ENCODE measurements around the gene RAB3GAP1.

Gene RAB3GAP1

GRCh38 chr2:135162377-135162776 is 110.3 kb downstream of the RAB3GAP1 start:
- no peak for DNase-seq (ENCODE audit: low read depth in 1 of 2, low spot score in 1 of 2)

- DNase-seq (ENCODE audit: low read depth in 1 of 2, low spot score in 1 of 2), result no peak
These were observed 110.7 kb downstream of the RAB3GAP1 start for GRCh38 chr2:135162786-135163185.

DNA sequence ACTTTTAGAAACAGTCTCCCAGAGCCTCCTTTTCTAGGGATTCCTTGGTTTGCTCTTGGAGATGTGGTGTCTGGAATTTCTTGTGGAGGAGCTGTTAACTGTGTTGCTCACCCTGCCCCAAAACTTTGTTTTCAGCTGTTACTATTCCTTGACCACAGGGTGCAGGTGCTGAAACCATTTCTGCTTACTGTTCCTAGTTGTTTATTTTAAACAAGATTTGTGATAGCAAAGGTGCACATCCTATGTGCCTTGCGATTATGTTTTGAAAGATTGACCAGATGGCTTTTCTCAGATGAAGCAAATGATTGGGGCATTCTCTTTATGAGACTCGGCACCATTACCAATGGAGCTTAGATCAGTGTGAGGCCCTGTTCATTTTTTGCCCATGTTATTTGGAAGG is 111.2 kb downstream of the RAB3GAP1 start:
- DNase-seq (ENCODE audit: low read depth in 1 of 2, low spot score in 1 of 2), result no peak

DNA sequence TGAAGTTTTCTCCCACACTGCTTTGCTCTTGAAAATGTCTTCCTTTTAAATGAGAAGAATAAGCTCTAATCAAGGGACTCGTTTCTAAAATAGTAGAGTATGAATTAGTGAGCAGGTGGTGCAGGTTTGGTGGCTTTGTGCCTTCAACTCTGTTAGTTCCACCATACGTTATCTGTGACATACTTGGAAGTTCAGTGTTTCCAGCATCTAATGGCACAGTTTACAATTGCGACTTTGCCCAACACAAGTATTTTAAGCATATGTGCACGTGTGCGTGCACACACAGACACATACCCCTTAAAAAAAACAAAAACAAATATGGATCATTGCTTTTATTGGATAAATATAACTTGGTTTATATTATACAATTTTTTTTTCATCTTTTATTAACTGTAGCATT is 111.8 kb downstream of the RAB3GAP1 start:
- no peak for DNase-seq (ENCODE audit: low read depth in 1 of 2, low spot score in 1 of 2)

DNA sequence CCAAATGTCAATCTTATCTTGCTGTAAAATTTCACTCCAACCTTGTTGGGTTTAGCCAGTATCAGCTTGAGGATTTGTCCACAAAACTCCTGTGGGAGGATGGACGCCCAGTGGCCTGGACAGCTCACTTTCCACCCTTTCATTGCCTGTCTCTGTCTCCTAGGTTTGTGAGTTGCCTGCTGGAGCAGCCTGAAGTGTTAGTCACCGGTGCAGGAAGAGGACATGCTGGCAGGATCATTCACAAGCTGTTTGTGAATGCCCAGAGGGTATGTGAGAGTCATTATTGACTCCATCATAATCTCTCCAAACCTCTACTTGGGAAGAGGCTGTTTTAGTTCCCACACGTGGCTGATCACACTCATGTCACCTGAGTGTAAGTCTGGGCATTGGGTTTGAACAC is 112.3 kb downstream of the RAB3GAP1 start:
- no peak for DNase-seq (ENCODE audit: low read depth in 1 of 2, low spot score in 1 of 2)

- DNase-seq (ENCODE audit: low read depth in 1 of 2, low spot score in 1 of 2), result no peak
These were observed 115.2 kb downstream of the RAB3GAP1 start for GRCh38 chr2:135167273-135167672.

- no peak for DNase-seq (ENCODE audit: low read depth in 1 of 2, low spot score in 1 of 2)
These were observed 116.2 kb downstream of the RAB3GAP1 start for GRCh38 chr2:135168204-135168856.

DNA sequence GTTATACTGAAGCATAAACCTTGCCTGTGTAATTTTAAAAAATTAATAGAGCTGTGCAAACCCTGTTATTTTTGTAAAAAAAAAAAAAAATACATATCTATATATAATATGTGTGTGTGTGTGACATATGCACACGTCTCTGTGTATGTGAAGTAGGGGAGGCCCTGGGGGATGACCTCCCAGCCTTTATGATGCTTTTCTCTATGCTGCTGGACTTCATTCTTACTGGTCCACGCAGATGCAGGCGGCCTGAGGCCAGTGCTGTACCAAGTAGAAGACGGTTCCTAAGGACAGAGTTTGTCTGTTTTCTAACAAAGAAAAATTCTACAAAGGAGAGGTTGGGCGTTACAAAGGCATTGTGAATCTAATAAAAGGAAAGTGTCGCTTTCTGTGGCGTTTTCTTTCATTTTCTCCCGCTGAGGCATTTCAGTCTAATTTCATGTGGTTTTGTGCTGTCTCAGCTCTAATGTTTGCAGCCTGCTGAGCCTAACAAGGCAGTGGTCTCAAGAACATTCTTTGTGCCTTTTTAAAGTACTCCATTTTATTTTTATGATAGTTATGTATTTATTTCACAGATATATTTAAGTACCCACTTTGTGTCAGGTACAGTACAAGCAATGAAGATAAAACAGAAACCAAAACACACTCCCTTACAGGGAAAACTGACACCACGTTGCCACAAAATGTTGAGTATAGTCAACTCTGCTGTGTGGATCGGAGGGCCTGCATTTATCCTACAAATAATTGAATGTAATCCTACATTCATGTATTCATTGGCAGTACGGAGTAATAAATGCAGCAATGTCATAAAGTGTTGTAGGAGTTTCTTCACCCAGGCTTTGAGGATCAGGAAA is 118.0 kb downstream of the RAB3GAP1 start:
- DNase-seq (ENCODE audit: low read depth in 1 of 2, low spot score in 1 of 2), result no peak

DNA sequence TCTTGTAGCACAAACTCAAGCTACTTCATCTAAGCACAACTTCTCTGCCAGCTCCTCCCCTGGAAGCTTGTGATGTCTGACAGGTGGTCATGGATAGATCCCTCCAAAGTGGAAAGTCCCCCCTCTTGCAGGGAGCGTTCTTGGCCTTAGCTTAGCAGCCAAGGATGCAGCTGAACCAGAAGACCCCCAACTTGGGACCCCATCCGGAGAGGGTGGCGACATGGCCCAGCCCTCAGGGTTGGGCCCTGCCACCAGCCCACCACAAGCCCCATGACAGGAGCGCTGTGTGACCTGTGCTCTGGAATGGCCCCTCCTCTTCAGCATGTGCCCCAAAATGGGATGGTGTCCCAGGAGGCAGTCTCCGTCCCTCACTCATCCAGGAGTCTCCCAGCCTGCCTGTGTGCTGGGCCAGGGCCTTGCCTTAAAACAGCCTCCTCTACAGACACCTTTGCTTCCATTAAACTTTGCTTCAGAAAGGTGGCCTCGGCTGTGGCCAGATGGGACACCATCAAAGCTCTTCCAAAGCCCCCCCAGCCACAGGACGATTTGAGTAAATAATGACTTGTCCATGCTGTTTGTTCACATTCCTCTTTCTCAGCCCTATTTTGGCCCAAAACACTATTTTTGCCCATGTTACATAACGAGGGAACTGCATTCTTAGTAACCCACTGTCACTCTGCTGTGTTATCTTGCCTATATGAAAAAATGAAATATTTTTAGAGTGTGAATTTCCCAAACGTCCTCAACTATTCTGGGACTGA is 122.1 kb downstream of the RAB3GAP1 start:
- DNase-seq (ENCODE audit: low read depth in 1 of 2, low spot score in 1 of 2), result no peak

GRCh38 chr2:135174810-135175093 is 122.7 kb downstream of the RAB3GAP1 start:
- no peak for DNase-seq (ENCODE audit: low read depth in 1 of 2, low spot score in 1 of 2)

DNA sequence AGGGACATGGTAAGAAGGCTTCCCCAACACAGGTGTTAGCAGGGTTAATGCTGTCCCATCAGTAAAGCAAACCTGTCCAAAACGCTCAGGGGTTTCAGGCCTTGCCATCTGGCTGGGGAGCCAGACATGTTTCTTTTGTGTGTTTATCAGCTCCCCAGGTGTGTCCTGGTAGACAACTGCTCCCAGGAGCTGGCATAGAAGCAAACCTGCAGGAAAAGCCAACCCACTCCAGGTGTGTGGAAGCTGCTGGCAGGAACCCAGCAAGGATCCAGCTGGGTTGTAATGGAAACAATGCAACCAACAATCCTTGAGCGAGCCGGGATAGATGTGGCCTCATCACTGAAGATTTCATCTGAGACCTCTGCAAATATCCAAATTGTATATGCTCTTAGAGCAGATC is 123.1 kb downstream of the RAB3GAP1 start:
- no peak for DNase-seq (ENCODE audit: low read depth in 1 of 2, low spot score in 1 of 2)

DNA sequence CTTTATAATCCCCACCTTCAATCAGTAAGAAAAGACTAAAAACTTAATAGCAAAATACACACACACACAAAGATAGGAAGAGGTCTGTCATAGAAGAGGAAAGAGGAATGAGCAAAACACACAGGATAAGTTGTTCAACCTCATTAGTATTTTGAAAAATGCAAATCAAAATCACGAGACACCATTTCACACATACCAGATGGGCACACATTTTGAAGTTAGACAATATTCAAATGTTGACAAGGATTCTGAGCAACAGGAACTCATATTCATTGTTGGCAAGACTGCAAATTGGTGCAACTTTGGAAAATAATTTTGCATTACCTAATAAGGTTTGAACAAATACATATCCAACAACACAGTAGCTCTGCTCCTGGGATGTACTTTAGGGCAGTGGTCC is 127.6 kb downstream of the RAB3GAP1 start:
- no peak for DNase-seq (ENCODE audit: low read depth in 1 of 2, low spot score in 1 of 2)

DNA sequence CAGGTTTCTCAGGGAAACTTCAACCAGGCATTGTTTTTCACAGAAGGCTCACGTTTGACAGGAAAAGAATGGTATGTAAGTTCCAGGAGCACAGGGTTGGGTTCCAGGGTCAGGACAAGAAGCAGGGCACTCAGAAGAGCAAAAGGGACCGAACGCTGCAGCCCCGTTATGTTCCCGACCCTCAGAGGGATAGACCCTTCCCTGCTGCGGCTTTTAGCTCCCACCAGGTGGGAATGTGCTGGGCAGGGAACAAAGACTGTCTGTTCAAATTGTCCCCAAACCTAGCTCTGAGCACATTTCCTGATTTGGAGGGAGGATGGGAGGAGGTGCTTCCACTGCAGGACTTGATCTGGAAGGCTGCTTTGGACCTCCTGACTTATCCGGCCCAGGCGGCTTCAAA is 130.1 kb downstream of the RAB3GAP1 start:
- no peak for DNase-seq (ENCODE audit: low read depth in 1 of 2, low spot score in 1 of 2)

DNA sequence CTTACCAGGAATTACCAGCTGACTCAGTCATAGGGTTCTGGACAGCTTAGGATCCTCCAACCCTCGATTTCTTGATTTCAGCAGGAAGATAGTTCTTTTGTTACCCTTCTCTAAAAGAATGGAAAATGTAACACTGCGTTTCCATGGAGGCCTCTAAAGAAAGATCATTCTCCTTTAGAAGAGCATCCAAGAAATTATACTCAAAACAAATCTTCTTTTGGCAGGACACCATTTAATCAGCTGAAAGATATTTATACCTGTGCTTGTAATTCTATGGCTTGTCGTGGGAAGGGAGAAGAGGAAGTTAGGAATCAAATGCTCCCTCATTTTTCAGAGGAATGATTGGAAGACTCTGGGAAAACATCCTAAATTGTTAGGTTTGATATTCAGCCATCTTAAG is 130.5 kb downstream of the RAB3GAP1 start:
- no peak for DNase-seq (ENCODE audit: low read depth in 1 of 2, low spot score in 1 of 2)

GRCh38 chr2:135183822-135184221 is 131.7 kb downstream of the RAB3GAP1 start:
- no peak for DNase-seq (ENCODE audit: low read depth in 1 of 2, low spot score in 1 of 2)

DNA sequence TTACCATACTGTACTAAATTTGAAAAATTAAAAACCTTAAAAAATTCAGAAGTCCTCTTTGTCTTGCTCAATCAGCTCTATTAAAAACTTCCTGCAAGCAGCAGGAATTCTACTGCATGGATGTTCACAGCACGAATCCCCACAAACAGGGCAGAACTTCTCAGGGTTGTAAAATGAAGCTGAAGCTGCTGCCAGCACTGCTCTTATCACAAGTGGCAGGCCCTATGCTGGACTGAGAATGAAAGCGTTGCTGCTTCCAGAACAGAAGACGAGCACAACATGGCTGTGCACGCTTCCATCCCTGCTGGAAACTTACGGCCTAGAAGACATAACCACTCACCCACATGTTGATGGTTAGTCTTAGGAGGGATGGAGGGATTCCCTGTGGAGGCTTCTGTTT is 134.0 kb downstream of the RAB3GAP1 start:
- no peak for DNase-seq (ENCODE audit: low read depth in 1 of 2, low spot score in 1 of 2)

DNA sequence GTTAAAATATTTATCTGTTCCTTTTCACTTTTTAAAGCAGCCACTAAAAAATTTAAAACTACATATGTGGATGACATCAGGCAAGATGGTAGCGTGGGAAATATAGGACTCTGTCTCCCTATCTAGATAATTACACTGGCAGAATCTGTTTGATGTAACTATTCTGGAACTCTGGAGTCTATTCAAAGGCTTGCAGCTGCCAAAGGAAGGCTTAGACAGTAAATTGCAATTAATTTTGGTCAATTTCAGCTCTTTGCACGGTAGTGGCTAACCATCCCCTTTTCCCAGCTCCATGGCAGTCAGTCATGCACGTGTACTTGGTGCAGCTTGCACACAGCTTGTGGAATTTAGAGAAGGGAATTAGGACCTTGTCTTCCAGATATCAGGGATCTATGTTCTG is 135.2 kb downstream of the RAB3GAP1 start:
- no peak for DNase-seq (ENCODE audit: low read depth in 1 of 2, low spot score in 1 of 2)

GRCh38 chr2:135189148-135189547 is 137.1 kb downstream of the RAB3GAP1 start:
- DNase-seq (ENCODE audit: low read depth in 1 of 2, low spot score in 1 of 2), result no peak

DNA sequence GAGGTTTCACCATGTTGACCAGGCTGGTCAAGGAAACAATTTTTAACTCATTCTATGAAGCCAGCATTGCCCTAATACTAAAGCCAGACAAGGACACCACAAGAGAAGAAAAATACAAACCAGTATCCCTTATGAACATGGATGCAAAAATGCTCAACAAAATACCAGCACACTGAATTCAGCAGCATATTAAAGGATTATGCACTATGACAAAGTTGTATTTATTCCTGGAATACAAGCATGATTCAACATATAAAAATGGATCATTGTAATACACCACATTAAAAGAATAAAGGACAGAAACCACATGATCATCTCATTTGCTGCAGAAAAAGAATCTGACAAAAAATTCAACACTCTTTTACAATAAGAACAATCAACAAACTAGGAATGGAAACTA is 138.7 kb downstream of the RAB3GAP1 start:
- no peak for DNase-seq (ENCODE audit: low read depth in 1 of 2, low spot score in 1 of 2)

- DNase-seq (ENCODE audit: low read depth in 1 of 2, low spot score in 1 of 2), result no peak
These were observed 146.4 kb downstream of the RAB3GAP1 start for GRCh38 chr2:135198481-135198880.

GRCh38 chr2:135202751-135203150 is 150.7 kb downstream of the RAB3GAP1 start:
- no peak for DNase-seq (ENCODE audit: low read depth in 1 of 2, low spot score in 1 of 2)

DNA sequence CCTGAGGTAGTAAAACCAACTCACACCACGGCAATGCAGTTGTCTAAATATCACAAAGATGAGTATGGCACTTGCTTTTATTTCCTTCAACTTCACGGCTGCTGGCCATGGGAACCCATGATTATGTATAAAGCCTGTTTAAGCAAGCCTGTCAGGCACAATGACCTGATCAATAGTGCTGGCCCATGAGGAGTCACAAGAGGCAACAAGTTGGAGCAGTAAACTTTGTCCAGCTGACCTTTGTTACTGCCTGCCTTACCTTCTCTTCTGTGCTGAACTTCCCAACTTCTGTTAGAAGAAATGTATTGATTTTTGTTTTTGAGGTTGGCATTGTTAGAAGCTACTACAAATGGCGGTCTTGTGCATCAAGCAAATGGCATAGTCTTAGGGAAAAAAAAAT is 151.9 kb downstream of the RAB3GAP1 start:
- DNase-seq (ENCODE audit: low read depth in 1 of 2, low spot score in 1 of 2), result no peak

Data from activated T-helper 1 cell treated with anti-CD3 and anti-CD28 coated beads, Interleukin-2, amount 50 U/mL, for 16 hours (primary cell).